GM15510 (cell line): ENCODE results near the gene PIK3CB.

Experiments used
- POLR2A ChIP-seq: IDR thresholded peaks from 3 replicates; pipeline ENCODE4 v1.6.1; 2011; ENCODE audit warnings: borderline replicate concordance; ENCODE audit not compliant: insufficient read length; ENCODE audit errors: extremely low read depth

The PIK3CB gene

GRCh38 chr3:138673641-138674530 lies 160.8 kb downstream of the PIK3CB start:
- TF ChIP-seq POLR2A: no peak

- no peak for TF ChIP-seq POLR2A
Measured at GRCh38 chr3:138670407-138670806, 164.3 kb downstream of the PIK3CB start.

- TF ChIP-seq POLR2A: no peak
Measured at GRCh38 chr3:138668107-138668506, 166.6 kb downstream of the PIK3CB start.

- TF ChIP-seq POLR2A: no peak
Measured at GRCh38 chr3:138657508-138657907, 177.2 kb downstream of the PIK3CB start.

GRCh38 chr3:138653567-138653966 lies 181.2 kb downstream of the PIK3CB start:
- TF ChIP-seq POLR2A: no peak

- no peak for TF ChIP-seq POLR2A
Measured at GRCh38 chr3:138649134-138649533, 185.6 kb downstream of the PIK3CB start.

GRCh38 chr3:138646513-138646912 lies 188.2 kb downstream of the PIK3CB start:
- TF ChIP-seq POLR2A: no peak

GRCh38 chr3:138646008-138646407 lies 188.7 kb downstream of the PIK3CB start:
- TF ChIP-seq POLR2A: no peak

GRCh38 chr3:138642927-138643253 lies 191.8 kb downstream of the PIK3CB start:
- no peak for TF ChIP-seq POLR2A

GRCh38 chr3:138642226-138642926 lies 192.4 kb downstream of the PIK3CB start:
- no peak for TF ChIP-seq POLR2A

GRCh38 chr3:138640537-138640936 lies 194.2 kb downstream of the PIK3CB start:
- no peak for TF ChIP-seq POLR2A

- TF ChIP-seq POLR2A: no peak
Measured at GRCh38 chr3:138638641-138639040, 196.1 kb downstream of the PIK3CB start.

GRCh38 chr3:138629526-138629925 lies 205.2 kb downstream of the PIK3CB start:
- no peak for TF ChIP-seq POLR2A

GRCh38 chr3:138625707-138626365 lies 208.9 kb downstream of the PIK3CB start:
- no peak for TF ChIP-seq POLR2A

- no peak for TF ChIP-seq POLR2A
Measured at GRCh38 chr3:138624518-138624917, 210.2 kb downstream of the PIK3CB start.
